ENCODE data around the gene TMEM235. TPM values are rescaled to one million over a fixed set of nuclear protein-coding genes. Genes with fewer than 3 reads are reported as not detected.

Gene TMEM235
- total RNA-seq, 1 donor from 2014 or later, result not detected

DNA sequence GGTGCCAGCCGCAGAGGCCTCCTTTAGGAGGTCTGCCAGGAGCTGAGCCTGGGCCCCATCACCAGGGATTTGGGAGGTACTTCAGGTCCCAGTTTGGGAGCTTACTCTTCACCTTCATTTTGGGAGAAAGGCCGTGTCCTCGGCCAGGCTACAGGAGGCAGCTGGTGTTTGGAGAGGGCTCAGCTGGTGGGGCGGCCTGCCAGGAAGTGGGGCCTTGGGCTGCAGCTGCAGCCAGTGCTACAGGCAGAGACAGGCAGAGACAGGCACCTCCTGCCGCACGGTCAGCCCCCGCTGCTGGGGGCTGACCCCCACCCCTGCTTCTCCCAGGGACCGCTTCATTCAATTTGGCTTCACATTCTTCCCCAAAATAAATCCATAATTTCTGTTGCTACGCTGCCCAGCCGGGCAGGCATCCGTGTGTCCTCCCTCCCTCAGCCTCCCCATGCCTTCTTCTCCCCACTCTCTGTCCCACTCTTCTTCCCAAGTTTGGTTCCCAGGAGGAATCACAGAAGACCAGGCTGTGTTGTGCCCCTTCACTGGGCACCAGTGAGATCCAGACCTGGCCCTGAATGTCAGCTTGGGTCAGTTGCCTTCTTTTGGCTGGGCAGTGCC is 6.1 kb downstream of the TMEM235 start:
- Histone ChIP-seq H3K36me3 (ENCODE audit: control insufficient read depth, insufficient read depth, low read length) (no peaks in the 10 kb centered on the region), H3K27me3 (ENCODE audit: control insufficient read depth, insufficient read depth, low read length) (peaks cover 4% of the 10 kb centered on the region), H3K4me3 (ENCODE audit: low read depth, low read length) (no peak overlapping the region)
- TF ChIP-seq, protein P1, sequence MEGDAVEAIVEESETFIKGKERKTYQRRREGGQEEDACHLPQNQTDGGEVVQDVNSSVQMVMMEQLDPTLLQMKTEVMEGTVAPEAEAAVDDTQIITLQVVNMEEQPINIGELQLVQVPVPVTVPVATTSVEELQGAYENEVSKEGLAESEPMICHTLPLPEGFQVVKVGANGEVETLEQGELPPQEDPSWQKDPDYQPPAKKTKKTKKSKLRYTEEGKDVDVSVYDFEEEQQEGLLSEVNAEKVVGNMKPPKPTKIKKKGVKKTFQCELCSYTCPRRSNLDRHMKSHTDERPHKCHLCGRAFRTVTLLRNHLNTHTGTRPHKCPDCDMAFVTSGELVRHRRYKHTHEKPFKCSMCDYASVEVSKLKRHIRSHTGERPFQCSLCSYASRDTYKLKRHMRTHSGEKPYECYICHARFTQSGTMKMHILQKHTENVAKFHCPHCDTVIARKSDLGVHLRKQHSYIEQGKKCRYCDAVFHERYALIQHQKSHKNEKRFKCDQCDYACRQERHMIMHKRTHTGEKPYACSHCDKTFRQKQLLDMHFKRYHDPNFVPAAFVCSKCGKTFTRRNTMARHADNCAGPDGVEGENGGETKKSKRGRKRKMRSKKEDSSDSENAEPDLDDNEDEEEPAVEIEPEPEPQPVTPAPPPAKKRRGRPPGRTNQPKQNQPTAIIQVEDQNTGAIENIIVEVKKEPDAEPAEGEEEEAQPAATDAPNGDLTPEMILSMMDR (IDR thresholded peaks at IDR 0.05; ENCODE audit: insufficient read depth, low read length, severe bottlenecking), result no peak
- DNase-seq (ENCODE audit: low read depth) (no peak), FAIRE-seq (no peak)

DNA sequence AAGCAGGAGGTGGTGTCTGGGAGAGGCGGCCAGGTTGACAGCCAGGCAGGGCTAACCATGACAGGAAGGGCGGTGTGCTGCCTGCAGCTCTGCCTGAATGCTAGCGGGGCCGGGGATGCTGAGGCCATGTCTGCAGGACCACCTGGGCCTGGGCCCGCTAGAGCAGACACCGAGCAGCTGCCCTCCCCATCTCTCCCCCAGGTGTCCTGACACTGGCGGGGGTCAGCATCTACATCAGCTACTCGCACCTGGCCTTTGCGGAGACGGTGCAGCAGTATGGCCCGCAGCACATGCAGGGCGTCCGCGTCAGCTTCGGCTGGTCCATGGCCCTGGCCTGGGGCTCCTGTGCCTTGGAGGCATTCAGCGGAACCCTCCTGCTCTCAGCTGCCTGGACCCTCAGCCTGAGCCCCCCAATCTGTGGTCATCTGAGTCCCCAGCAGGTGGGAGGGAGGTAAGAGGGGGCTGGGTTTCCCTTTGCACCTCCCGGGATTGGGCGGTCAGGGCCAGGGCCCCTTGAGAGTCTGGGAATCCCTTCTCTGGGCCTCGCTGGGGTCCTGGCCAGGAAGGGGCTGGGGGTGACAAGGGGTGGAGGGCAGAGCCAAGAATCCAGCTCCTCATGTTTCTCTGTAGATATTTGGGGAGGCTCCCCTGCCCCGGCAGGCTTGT is 7.5 kb downstream of the TMEM235 start:
- FAIRE-seq (no peak), DNase-seq (ENCODE audit: low read depth) (no peak)
- no peaks in the 10 kb centered on the region for H3K27me3 ChIP-seq (ENCODE audit: control insufficient read depth, insufficient read depth, low read length)
- H3K4me3 ChIP-seq (ENCODE audit: low read depth, low read length), result no peak overlapping the region
- TF ChIP-seq, protein P1 (IDR thresholded peaks at IDR 0.05; ENCODE audit: insufficient read depth, low read length, severe bottlenecking), result no peak
- H3K36me3 ChIP-seq (ENCODE audit: control insufficient read depth, insufficient read depth, low read length), result no peaks in the 10 kb centered on the region

- no peak for DNase-seq (ENCODE audit: low read depth)
- H3K4me3 ChIP-seq (ENCODE audit: low read depth, low read length), result no peak overlapping the region
- FAIRE-seq, result no peak
- no peaks in the 10 kb centered on the region for H3K36me3 ChIP-seq (ENCODE audit: control insufficient read depth, insufficient read depth, low read length)
- H3K27me3 ChIP-seq (ENCODE audit: control insufficient read depth, insufficient read depth, low read length), result no peaks in the 10 kb centered on the region
- TF ChIP-seq, protein P1 (IDR thresholded peaks at IDR 0.05; ENCODE audit: insufficient read depth, low read length, severe bottlenecking), result no peak
Observed at GRCh38 chr17:78239489-78239931, 8.1 kb downstream of the TMEM235 start.

- no peak overlapping the region for H3K4me3 ChIP-seq (ENCODE audit: low read depth, low read length)
- DNase-seq (ENCODE audit: low read depth), result no peak
- no peak for FAIRE-seq
- no peaks in the 10 kb centered on the region for H3K36me3 ChIP-seq (ENCODE audit: control insufficient read depth, insufficient read depth, low read length)
- no peaks in the 10 kb centered on the region for H3K27me3 ChIP-seq (ENCODE audit: control insufficient read depth, insufficient read depth, low read length)
- TF ChIP-seq, protein P1 (IDR thresholded peaks at IDR 0.05; ENCODE audit: insufficient read depth, low read length, severe bottlenecking), result no peak
Observed at GRCh38 chr17:78240012-78240655, 8.7 kb downstream of the TMEM235 start.

GRCh38 chr17:78240839-78241238 is 9.4 kb downstream of the TMEM235 start:
- Histone ChIP-seq H3K27me3 (ENCODE audit: control insufficient read depth, insufficient read depth, low read length) (no peaks in the 10 kb centered on the region), H3K36me3 (ENCODE audit: control insufficient read depth, insufficient read depth, low read length) (no peaks in the 10 kb centered on the region), H3K4me3 (ENCODE audit: low read depth, low read length) (no peak overlapping the region)
- TF ChIP-seq, protein P1 (IDR thresholded peaks at IDR 0.05; ENCODE audit: insufficient read depth, low read length, severe bottlenecking), result no peak
- FAIRE-seq (no peak), DNase-seq (ENCODE audit: low read depth) (no peak)
